Cardiac fibroblast (primary cell): ENCODE measurements around the gene CAMSAP1.

Experiments used
- DNase-seq, 2 donors: peaks; one replicate each; pipeline versions ENCODE4 v3.0.0 to v3.0.0-alpha.2; 2010; ENCODE audit warnings: low read depth in 2 of 2
- H3K4me3 ChIP-seq, 2 donors: replicated peaks in 1 of 2; 1 replicate in 1 of 2; 2 replicates in 1 of 2; pipeline ENCODE4 v1.5.1; 2011; ENCODE audit warnings: low read depth in 2 of 2, low read length in 2 of 2, mild to moderate bottlenecking in 2 of 2, moderate library complexity in 1 of 2
- CTCF ChIP-seq: IDR thresholded peaks from one replicate; pipeline ENCODE4 v1.5.1; 2011; ENCODE audit warnings: low read depth, mild to moderate bottlenecking, low read length, inconsistent platforms

CAMSAP1 gene

GRCh38 chr9:135840107-135840506, 67.2 kb downstream of the CAMSAP1 start:
- no peak for DNase-seq
- no peak for TF ChIP-seq CTCF
- H3K4me3 ChIP-seq: no peak overlapping the region

DNA sequence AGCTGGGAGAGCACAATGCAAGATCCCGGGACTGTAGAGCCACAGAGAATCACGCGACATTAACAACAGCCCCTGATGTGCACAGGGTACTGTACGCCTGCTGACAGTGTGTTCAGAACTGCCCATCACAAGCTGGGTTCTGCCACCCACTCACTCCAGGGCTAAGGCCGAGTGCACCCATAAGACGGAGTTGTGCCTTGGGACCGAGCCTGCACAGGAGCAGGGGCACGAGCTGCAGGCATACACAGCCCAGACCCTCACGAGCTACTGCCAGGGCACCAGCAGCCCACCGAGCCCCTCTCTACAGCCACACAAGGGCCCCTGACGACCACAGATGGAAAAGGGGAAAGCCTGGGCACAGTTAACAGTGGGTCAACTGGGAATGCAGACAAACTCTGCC, 67.8 kb downstream of the CAMSAP1 start:
- no peak for TF ChIP-seq CTCF
- DNase-seq: no peak
- H3K4me3 ChIP-seq: no peak overlapping the region

DNA sequence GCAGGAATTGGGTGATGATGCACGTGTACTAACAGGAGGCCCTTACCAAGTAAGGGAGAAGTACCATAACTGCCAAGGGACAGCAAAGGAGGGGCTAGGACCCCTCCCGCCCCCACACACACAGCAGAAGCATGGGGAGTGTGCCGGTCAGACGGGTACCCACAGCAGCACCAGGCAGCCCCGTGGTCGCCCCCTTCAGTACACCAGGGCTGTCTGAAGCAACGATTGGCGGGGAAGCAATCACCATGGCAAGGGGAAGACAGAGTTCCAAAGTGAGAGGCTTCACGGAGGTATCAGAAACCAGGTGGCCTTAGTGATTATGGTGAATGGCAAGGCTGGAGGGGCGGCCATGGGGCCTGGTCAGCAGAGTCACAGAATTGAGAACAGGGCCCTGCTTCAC, 72.2 kb downstream of the CAMSAP1 start:
- H3K4me3 ChIP-seq: no peak overlapping the region
- TF ChIP-seq CTCF: no peak
- DNase-seq: no peak

DNA sequence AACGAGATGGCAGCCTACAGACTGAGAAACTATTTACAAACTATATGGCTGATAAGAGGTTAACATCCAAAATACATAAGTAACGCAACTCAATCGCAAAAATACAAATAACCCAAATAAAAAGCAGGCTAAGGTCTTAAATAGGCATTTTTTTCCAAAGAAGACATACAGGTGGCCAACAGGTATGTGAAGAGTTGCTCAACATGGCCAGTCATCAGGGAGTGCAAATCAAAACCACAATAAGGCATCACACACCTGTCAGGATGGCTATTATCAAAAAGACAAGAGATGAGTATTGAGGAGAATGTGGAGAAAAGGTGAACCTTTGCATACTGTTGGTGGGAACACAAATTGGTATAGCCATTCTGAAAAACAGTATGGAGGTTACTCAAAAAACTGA, 73.5 kb downstream of the CAMSAP1 start:
- H3K4me3 ChIP-seq: no peak overlapping the region
- TF ChIP-seq CTCF: no peak
- no peak for DNase-seq

- no peak overlapping the region for H3K4me3 ChIP-seq
- TF ChIP-seq CTCF: no peak
- peak in 1 of 2 donors; percentile 5 for DNase-seq
Measured at GRCh38 chr9:135830496-135830895, 76.8 kb downstream of the CAMSAP1 start.

- TF ChIP-seq CTCF: no peak
- no peak for DNase-seq
- H3K4me3 ChIP-seq: no peak overlapping the region
Measured at GRCh38 chr9:135828656-135829055, 78.7 kb downstream of the CAMSAP1 start.

GRCh38 chr9:135827866-135828580, 79.3 kb downstream of the CAMSAP1 start:
- DNase-seq: no peak
- TF ChIP-seq CTCF: no peak
- H3K4me3 ChIP-seq: no peak overlapping the region
